Loucy (cell line): Measurements from ENCODE around the gene LTK.

Source experiments
- CTCF ChIP-seq: fragments of 200-600 bp; sonication (generic); conservative IDR thresholded peaks from 2 replicates; pipeline ENCODE4 v1.5.1; 2014; ENCODE audit warnings: mild to moderate bottlenecking, antibody characterized with exemption, low read length
- EZH2phosphoT487 ChIP-seq: fragments of 200-600 bp; IDR thresholded peaks from 2 replicates; pipeline ENCODE4 v1.6.1; 2018; ENCODE audit warnings: antibody characterized with exemption, mild to moderate bottlenecking, moderate library complexity, borderline replicate concordance

- TF ChIP-seq CTCF (no peak), EZH2phosphoT487 (no peak)
These were observed 2.9 kb downstream of the LTK start for GRCh38 chr15:41510728-41511127.
